SK-N-SH treated with all-trans-retinoic acid at 6 μM for 48 hours (cell line): Measurements from ENCODE around the gene ANKUB1.

Experiments
- ATAC-seq: fragments of 200-7000 bp; cut with Tn5 transposase; 3 replicates; pipeline ENCODE4 v1.9.1; 2020; ENCODE audit warnings: mild to moderate bottlenecking, moderate library complexity
- ARNTL ChIP-seq: fragments of 450-650 bp; formaldehyde crosslinking; IDR thresholded peaks from 2 replicates; pipeline ENCODE4 v1.5.0; 2020; ENCODE audit warnings: low read depth, mild to moderate bottlenecking, moderate library complexity, borderline replicate concordance
- BACH2 ChIP-seq: fragments of 250-450 bp; sonication (Bioruptor Pico); IDR thresholded peaks from 2 replicates; pipeline ENCODE4 v1.9.0; 2021; ENCODE audit warnings: mild to moderate bottlenecking, borderline replicate concordance
- CSDC2 ChIP-seq: fragments of 250-450 bp; sonication (Bioruptor Pico); IDR thresholded peaks from 2 replicates; pipeline ENCODE4 v1.5.0; 2020; ENCODE audit warnings: mild to moderate bottlenecking, moderate library complexity
- ESRRG ChIP-seq: fragments of 250-450 bp; sonication (Bioruptor Pico); IDR thresholded peaks from 2 replicates; pipeline ENCODE4 v1.6.1; 2021; ENCODE audit warnings: mild to moderate bottlenecking
- GLIS3 ChIP-seq: fragments of 250-450 bp; sonication (Bioruptor Pico); IDR thresholded peaks from 2 replicates; pipeline ENCODE4 v1.5.0; 2020; ENCODE audit warnings: mild to moderate bottlenecking, moderate library complexity
- ISL1 ChIP-seq: fragments of 250-450 bp; sonication (Bioruptor Pico); IDR thresholded peaks from 2 replicates; pipeline ENCODE4 v2.1.2; 2022; ENCODE audit warnings: mild to moderate bottlenecking, moderate library complexity
- PPARA ChIP-seq: fragments of 250-450 bp; sonication (Bioruptor Pico); IDR thresholded peaks from 2 replicates; pipeline ENCODE4 v1.5.0; 2020; ENCODE audit warnings: mild to moderate bottlenecking, borderline replicate concordance
- RARB ChIP-seq: fragments of 250-450 bp; sonication (Bioruptor Pico); IDR thresholded peaks from 2 replicates; pipeline ENCODE4 v1.8.0; 2021; ENCODE audit warnings: mild to moderate bottlenecking, moderate library complexity
- SNAI2 ChIP-seq: fragments of 250-450 bp; sonication (Bioruptor Pico); IDR thresholded peaks from 2 replicates; pipeline ENCODE4 v1.5.0; 2020; ENCODE audit warnings: mild to moderate bottlenecking, moderate library complexity
- TCF4 ChIP-seq: fragments of 250-450 bp; sonication (Bioruptor Pico); IDR thresholded peaks from 2 replicates; pipeline ENCODE4 v1.8.0; 2021; ENCODE audit warnings: mild to moderate bottlenecking, moderate library complexity, borderline replicate concordance
- TSHZ2 ChIP-seq: fragments of 250-450 bp; sonication (Bioruptor Pico); IDR thresholded peaks from 2 replicates; pipeline ENCODE4 v1.5.0; 2020; ENCODE audit warnings: mild to moderate bottlenecking, moderate library complexity
- ZC3H10 ChIP-seq: fragments of 250-450 bp; sonication (Bioruptor Pico); IDR thresholded peaks from 2 replicates; pipeline ENCODE4 v1.5.1; 2021; ENCODE audit warnings: mild to moderate bottlenecking, moderate library complexity
- ZFP3 ChIP-seq: fragments of 250-450 bp; sonication (Bioruptor Pico); IDR thresholded peaks from 2 replicates; pipeline ENCODE4 v1.5.0; 2020; ENCODE audit warnings: mild to moderate bottlenecking, moderate library complexity
- ZFP30 ChIP-seq: fragments of 450-650 bp; formaldehyde crosslinking; IDR thresholded peaks from 2 replicates; pipeline ENCODE4 v1.5.0; 2022; ENCODE audit warnings: mild to moderate bottlenecking, moderate library complexity
- ZNF565 ChIP-seq: fragments of 450-650 bp; formaldehyde crosslinking; conservative IDR thresholded peaks from 2 replicates; pipeline ENCODE4 v1.5.0; 2020; ENCODE audit warnings: low read depth, mild to moderate bottlenecking, moderate library complexity
- ZNF70 ChIP-seq: fragments of 450-650 bp; formaldehyde crosslinking; IDR thresholded peaks from 2 replicates; pipeline ENCODE4 v1.5.0; 2020; ENCODE audit warnings: mild to moderate bottlenecking, moderate library complexity
- ZNF8 ChIP-seq: fragments of 450-650 bp; formaldehyde crosslinking; IDR thresholded peaks from 2 replicates; pipeline ENCODE4 v1.5.0; 2020; ENCODE audit warnings: mild to moderate bottlenecking, moderate library complexity
- TF ChIP-seq, protein P1 (sequence below): fragments of 250-450 bp; sonication (Bioruptor Pico); IDR thresholded peaks from 2 replicates; pipeline ENCODE4 v1.8.0; 2020; ENCODE audit warnings: mild to moderate bottlenecking, moderate library complexity, borderline replicate concordance
- TF ChIP-seq, protein P2 (sequence below): fragments of 250-450 bp; sonication (Bioruptor Pico); IDR thresholded peaks from 2 replicates; pipeline ENCODE4 v1.5.1; 2021; ENCODE audit warnings: mild to moderate bottlenecking, moderate library complexity
- TF ChIP-seq, protein P3 (sequence below): fragments of 250-450 bp; sonication (Bioruptor Pico); IDR thresholded peaks from 2 replicates; pipeline ENCODE4 v1.8.0; 2021; ENCODE audit warnings: low read depth, mild to moderate bottlenecking, moderate library complexity, borderline replicate concordance

The ANKUB1 gene

GRCh38 chr3:149726716-149727407 is 65.5 kb downstream of the ANKUB1 start:
- TF ChIP-seq ARNTL (CRISPR knock-in tag) = no peak
- TF ChIP-seq ISL1 = no peak
- no peak for TF ChIP-seq SNAI2
- TF ChIP-seq, protein P1, sequence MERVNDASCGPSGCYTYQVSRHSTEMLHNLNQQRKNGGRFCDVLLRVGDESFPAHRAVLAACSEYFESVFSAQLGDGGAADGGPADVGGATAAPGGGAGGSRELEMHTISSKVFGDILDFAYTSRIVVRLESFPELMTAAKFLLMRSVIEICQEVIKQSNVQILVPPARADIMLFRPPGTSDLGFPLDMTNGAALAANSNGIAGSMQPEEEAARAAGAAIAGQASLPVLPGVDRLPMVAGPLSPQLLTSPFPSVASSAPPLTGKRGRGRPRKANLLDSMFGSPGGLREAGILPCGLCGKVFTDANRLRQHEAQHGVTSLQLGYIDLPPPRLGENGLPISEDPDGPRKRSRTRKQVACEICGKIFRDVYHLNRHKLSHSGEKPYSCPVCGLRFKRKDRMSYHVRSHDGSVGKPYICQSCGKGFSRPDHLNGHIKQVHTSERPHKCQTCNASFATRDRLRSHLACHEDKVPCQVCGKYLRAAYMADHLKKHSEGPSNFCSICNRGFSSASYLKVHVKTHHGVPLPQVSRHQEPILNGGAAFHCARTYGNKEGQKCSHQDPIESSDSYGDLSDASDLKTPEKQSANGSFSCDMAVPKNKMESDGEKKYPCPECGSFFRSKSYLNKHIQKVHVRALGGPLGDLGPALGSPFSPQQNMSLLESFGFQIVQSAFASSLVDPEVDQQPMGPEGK (CRISPR knock-in tag) = no peak
- TF ChIP-seq ZNF565 (CRISPR knock-in tag) = no peak
- no peak for TF ChIP-seq ZFP30
- TF ChIP-seq CSDC2 (CRISPR knock-in tag) = no peak
- no peak for TF ChIP-seq PPARA (CRISPR knock-in tag)
- TF ChIP-seq ZNF70 (CRISPR knock-in tag) = no peak
- TF ChIP-seq TSHZ2 (CRISPR knock-in tag) = no peak
- ATAC-seq = no peak

GRCh38 chr3:149723781-149724180 is 68.6 kb downstream of the ANKUB1 start:
- TF ChIP-seq ESRRG (CRISPR knock-in tag) = no peak
- no peak for TF ChIP-seq TCF4 (CRISPR knock-in tag)
- TF ChIP-seq, protein P1 (CRISPR knock-in tag) = no peak
- TF ChIP-seq, protein P2, sequence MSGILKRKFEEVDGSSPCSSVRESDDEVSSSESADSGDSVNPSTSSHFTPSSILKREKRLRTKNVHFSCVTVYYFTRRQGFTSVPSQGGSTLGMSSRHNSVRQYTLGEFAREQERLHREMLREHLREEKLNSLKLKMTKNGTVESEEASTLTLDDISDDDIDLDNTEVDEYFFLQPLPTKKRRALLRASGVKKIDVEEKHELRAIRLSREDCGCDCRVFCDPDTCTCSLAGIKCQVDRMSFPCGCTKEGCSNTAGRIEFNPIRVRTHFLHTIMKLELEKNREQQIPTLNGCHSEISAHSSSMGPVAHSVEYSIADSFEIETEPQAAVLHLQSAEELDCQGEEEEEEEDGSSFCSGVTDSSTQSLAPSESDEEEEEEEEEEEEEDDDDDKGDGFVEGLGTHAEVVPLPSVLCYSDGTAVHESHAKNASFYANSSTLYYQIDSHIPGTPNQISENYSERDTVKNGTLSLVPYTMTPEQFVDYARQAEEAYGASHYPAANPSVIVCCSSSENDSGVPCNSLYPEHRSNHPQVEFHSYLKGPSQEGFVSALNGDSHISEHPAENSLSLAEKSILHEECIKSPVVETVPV (CRISPR knock-in tag) = no peak
- TF ChIP-seq ARNTL (CRISPR knock-in tag) = no peak
- ATAC-seq = no peak

DNA sequence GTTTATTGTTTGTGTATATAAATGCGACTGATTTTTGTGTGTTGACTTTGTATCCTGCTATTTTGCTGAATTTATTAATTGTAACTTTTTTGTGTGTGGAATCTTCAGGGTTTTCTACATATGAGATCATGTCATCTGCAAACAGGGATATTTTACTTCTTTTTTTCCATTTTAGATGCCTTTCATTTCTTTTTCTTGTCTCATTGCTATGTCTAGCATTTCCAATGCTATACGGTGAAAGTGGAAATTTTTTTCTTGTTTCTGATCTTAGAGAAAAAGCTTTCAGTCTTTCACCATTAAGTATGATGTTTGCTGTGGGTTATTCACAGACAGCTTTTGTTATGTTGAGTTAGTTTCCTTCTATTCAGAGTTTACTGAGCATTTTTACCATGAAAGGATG is 71.4 kb downstream of the ANKUB1 start:
- no peak for ATAC-seq
- TF ChIP-seq ARNTL (CRISPR knock-in tag) (no peak), ZC3H10 (no peak)
- TF ChIP-seq, protein P1 (CRISPR knock-in tag) = no peak

GRCh38 chr3:149717391-149718056 is 74.8 kb downstream of the ANKUB1 start:
- peak; percentile 80 for ATAC-seq
- TF ChIP-seq CSDC2 (CRISPR knock-in tag) (no peak), ARNTL (CRISPR knock-in tag) (no peak), RARB (CRISPR knock-in tag) (no peak), ZNF8 (CRISPR knock-in tag) (no peak), ZNF70 (CRISPR knock-in tag) (no peak), SNAI2 (no peak), GLIS3 (CRISPR knock-in tag) (no peak), ZFP3 (CRISPR knock-in tag) (no peak), ESRRG (CRISPR knock-in tag) (no peak), PPARA (CRISPR knock-in tag) (no peak), ZNF565 (CRISPR knock-in tag) (no peak), BACH2 (CRISPR knock-in tag) (no peak), ZC3H10 (no peak), ZFP30 (no peak)
- TF ChIP-seq, protein P1 (CRISPR knock-in tag) = no peak
- TF ChIP-seq, protein P3, sequence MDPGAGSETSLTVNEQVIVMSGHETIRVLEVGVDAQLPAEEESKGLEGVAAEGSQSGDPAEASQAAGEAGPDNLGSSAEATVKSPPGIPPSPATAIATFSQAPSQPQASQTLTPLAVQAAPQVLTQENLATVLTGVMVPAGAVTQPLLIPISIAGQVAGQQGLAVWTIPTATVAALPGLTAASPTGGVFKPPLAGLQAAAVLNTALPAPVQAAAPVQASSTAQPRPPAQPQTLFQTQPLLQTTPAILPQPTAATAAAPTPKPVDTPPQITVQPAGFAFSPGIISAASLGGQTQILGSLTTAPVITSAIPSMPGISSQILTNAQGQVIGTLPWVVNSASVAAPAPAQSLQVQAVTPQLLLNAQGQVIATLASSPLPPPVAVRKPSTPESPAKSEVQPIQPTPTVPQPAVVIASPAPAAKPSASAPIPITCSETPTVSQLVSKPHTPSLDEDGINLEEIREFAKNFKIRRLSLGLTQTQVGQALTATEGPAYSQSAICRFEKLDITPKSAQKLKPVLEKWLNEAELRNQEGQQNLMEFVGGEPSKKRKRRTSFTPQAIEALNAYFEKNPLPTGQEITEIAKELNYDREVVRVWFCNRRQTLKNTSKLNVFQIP (CRISPR knock-in tag) = no peak
